GM12878 (cell line): Measurements from ENCODE around the gene CACNA1E. TPM values are rescaled to one million over a fixed set of nuclear protein-coding genes. Genes with fewer than 3 reads are reported as not detected.

Experiments
- ATAC-seq: fragments of 200-7000 bp; cut with Tn5 transposase; 3 replicates; pipeline ENCODE4 v1.9.1; 2020; ENCODE audit warnings: mild to moderate bottlenecking, moderate library complexity
- BruUV-seq: library from RNA; stranded (reverse); fragments of 400-500 nt; replicated peaks from 2 replicates; lab custom pipeline; 2021; lab: Mats Ljungman, UMichigan
- CTCF ChIA-PET: fragments of 300-600 bp; sonication (Branson Sonifier 250); formaldehyde crosslinking; extraction: SDS; loops from one replicate; lab custom pipeline; 2021; ENCODE audit warnings: inconsistent platforms; lab: Yijun Ruan, JAX
- POLR2A ChIA-PET: fragments of 350-600 bp; formaldehyde crosslinking; extraction: SDS; loops from one replicate; lab custom pipeline; 2021; ENCODE audit warnings: inconsistent platforms; lab: Charles Lee
- RAD21 ChIA-PET: fragments of 300-600 bp; sonication (Branson Sonifier 250); formaldehyde crosslinking; loops from one replicate; lab custom pipeline; 2023; ENCODE audit warnings: antibody characterized with exemption; ENCODE audit not compliant: unreplicated experiment; lab: Charles Lee
- SMC1A ChIA-PET: fragments of 300-600 bp; sonication (Branson Sonifier 250); formaldehyde crosslinking; loops from one replicate; lab custom pipeline; 2023; ENCODE audit not compliant: unreplicated experiment, uncharacterized antibody; lab: Charles Lee
- DNase-seq: peaks from one replicate; pipeline ENCODE4 v3.0.0-alpha.2; 2011; ENCODE audit warnings: low read depth, low spot score
- FAIRE-seq: peaks from 3 replicates; lab custom pipeline; 2011; peaks lifted over from hg19 to GRCh38; lab: Jason Lieb, UNC
- H2AFZ ChIP-seq: 2 replicates; pipeline ENCODE4 v1.6.0; 2011; ENCODE audit warnings: low read depth, low read length, control low read depth; ENCODE audit not compliant: control insufficient read depth
- H3K27ac ChIP-seq: 2 replicates; pipeline ENCODE4 v1.5.1; 2011; ENCODE audit warnings: control low read depth; ENCODE audit not compliant: control insufficient read depth, insufficient read depth
- H3K27me3 ChIP-seq, 2 experiments: replicated peaks in 1 of 2; 2 replicates each; pipeline versions ENCODE4 v1.6.0 to v1.6.1; 2011; ENCODE audit warnings: low read length in 1 of 2; ENCODE audit not compliant: control insufficient read depth in 2 of 2, insufficient read depth in 2 of 2
- H3K36me3 ChIP-seq, 2 experiments: 2 replicates each; pipeline ENCODE4 v1.5.1; 2011; ENCODE audit warnings: low read length in 1 of 2; ENCODE audit not compliant: control insufficient read depth in 2 of 2, insufficient read depth in 2 of 2
- H3K4me1 ChIP-seq: 2 replicates; pipeline ENCODE4 v1.6.1; 2011; ENCODE audit warnings: mild to moderate bottlenecking, low read length, moderate library complexity, mixed read lengths; ENCODE audit not compliant: control insufficient read depth, insufficient read depth
- H3K4me2 ChIP-seq: 2 replicates; pipeline ENCODE4 v1.6.0; 2011; ENCODE audit warnings: control low read depth; ENCODE audit not compliant: control insufficient read depth, insufficient read depth
- H3K4me3 ChIP-seq: fragments of 200-600 bp; sonication (generic); 2 replicates; pipeline ENCODE4 v1.5.1; 2016
- H3K79me2 ChIP-seq: 2 replicates; pipeline ENCODE4 v1.6.0; 2011; ENCODE audit warnings: low read length; ENCODE audit not compliant: control insufficient read depth, insufficient read depth
- H3K9ac ChIP-seq: 2 replicates; pipeline ENCODE4 v1.8.0; 2011; ENCODE audit warnings: low read length, control low read depth, mixed read lengths; ENCODE audit not compliant: control insufficient read depth, insufficient read depth
- H3K9me3 ChIP-seq: replicated peaks from 3 replicates; pipeline ENCODE4 v1.5.1; 2011; ENCODE audit warnings: mild to moderate bottlenecking, low read length; ENCODE audit not compliant: control insufficient read depth, insufficient read depth
- H4K20me1 ChIP-seq: 2 replicates; pipeline ENCODE4 v1.6.0; 2011; ENCODE audit not compliant: control insufficient read depth, insufficient read depth
- EP300 ChIP-seq, 2 experiments: fragments of 150-350 bp in 1 of 2; IDR thresholded peaks; 2 replicates each; pipeline ENCODE4 v1.6.1; 2011 to 2012; ENCODE audit warnings: low read depth in 2 of 2, low read length in 2 of 2, borderline replicate concordance in 1 of 2, improper control_type of control experiment in 1 of 2, inconsistent platforms in 1 of 2; ENCODE audit not compliant: control insufficient read depth in 1 of 2
- FOXK2 ChIP-seq: fragments of 450-650 bp; IDR thresholded peaks from 2 replicates; pipeline ENCODE4 v1.6.1; 2017; ENCODE audit warnings: mild to moderate bottlenecking, moderate library complexity
- IRF3 ChIP-seq: fragments of 450-650 bp; IDR thresholded peaks from 2 replicates; pipeline ENCODE4 v1.6.1; 2014; ENCODE audit warnings: mild to moderate bottlenecking
- NFXL1 ChIP-seq: fragments of 450-650 bp; IDR thresholded peaks from 2 replicates; pipeline ENCODE4 v1.6.1; 2017; ENCODE audit warnings: antibody characterized with exemption, mild to moderate bottlenecking, borderline replicate concordance
- RB1 ChIP-seq: fragments of 450-650 bp; formaldehyde crosslinking; IDR thresholded peaks from 2 replicates; pipeline ENCODE4 v1.6.1; 2017; ENCODE audit warnings: mild to moderate bottlenecking, borderline replicate concordance
- SMAD5 ChIP-seq: IDR thresholded peaks from 2 replicates; pipeline ENCODE4 v1.6.1; 2016; ENCODE audit warnings: antibody characterized with exemption, low read depth
- WGBS: methylation state at CpG from one replicate; pipeline ENCODE4 v1.1.6; 2016; ENCODE audit warnings: low lambda C conversion rate; ENCODE audit not compliant: insufficient replicate concordance, insufficient coverage; ENCODE audit errors: missing lambda C conversion rate; 5-methylcytosine and 5-hydroxymethylcytosine counted together
- in situ Hi-C: fragments of 300-500 bp; cut with MboI; formaldehyde crosslinking; loops from 9 replicates; pipeline ENCODE4 v1.14.3; 2018; ENCODE audit warnings: mixed read lengths
- intact Hi-C: fragments of 100-400 bp; cut with micrococcal nuclease; formaldehyde crosslinking; loops from one replicate; pipeline ENCODE4 v1.14.2; 2022; ENCODE audit not compliant: unreplicated experiment
- polyA plus RNA-seq, 11 experiments: library from polyadenylated mRNA; depleted of rRNA in 4 of 11; unstranded in 6 of 11; stranded (reverse) in 5 of 11; fragments of >200 nt; fragmentation: Nextera tagmentation in 4 of 11; fragmentation: Illumina TruSeq in 1 of 11; extraction: Ambion mirVana in 4 of 11; extraction: Trizol in 1 of 11; gene quantifications; 1 replicate in 1 of 11; 2 replicates in 10 of 11; pipeline versions ENCODE4 v1.2.1 to v1.2.3, GENCODE V29; 2011 to 2016; ENCODE audit warnings: inconsistent platforms in 2 of 11, missing spikeins in 2 of 11, low read depth in 1 of 11
- total RNA-seq, 4 experiments: library from RNA; depleted of rRNA in 3 of 4; stranded (reverse); fragments of >200 nt in 3 of 4; fragmentation: Illumina TruSeq in 1 of 4; extraction: Trizol in 1 of 4; gene quantifications; 2 replicates each; pipeline versions ENCODE4 v1.2.1 to v1.2.3, GENCODE V29; 2013 to 2021
- TF ChIP-seq, protein P1 (sequence below): fragments of 450-650 bp; IDR thresholded peaks from 2 replicates; pipeline ENCODE4 v1.6.1; 2017; ENCODE audit warnings: low read depth, mild to moderate bottlenecking, moderate library complexity
- TF ChIP-seq, protein P2 (sequence below): fragments of 150-350 bp; IDR thresholded peaks from 2 replicates; pipeline ENCODE4 v1.6.1; 2014; ENCODE audit warnings: mild to moderate bottlenecking, low read depth, low read length
- TF ChIP-seq, protein P3 (sequence below): IDR thresholded peaks from 2 replicates; pipeline ENCODE4 v1.6.1; 2011; ENCODE audit warnings: borderline replicate concordance, low read depth, mild to moderate bottlenecking, moderate library complexity, low read length; ENCODE audit not compliant: insufficient read depth, poor library complexity, severe bottlenecking
- TF ChIP-seq, protein P4 (sequence below): fragments of 450-650 bp; formaldehyde crosslinking; IDR thresholded peaks from 2 replicates; pipeline ENCODE4 v1.5.0; 2022; ENCODE audit warnings: mild to moderate bottlenecking, missing genetic modification characterization
- TF ChIP-seq, protein P5 (sequence below): IDR thresholded peaks from 2 replicates; pipeline ENCODE4 v1.6.1; 2012; ENCODE audit warnings: low read depth, low read length, improper control_type of control experiment

The CACNA1E gene
- total and polyA plus RNA-seq, 10 of the 15 experiments (the other 5 are each of a cell fraction or from before 2014, with no cell fraction given), result 0.57 to 22.0 (median 8.5) TPM

DNA sequence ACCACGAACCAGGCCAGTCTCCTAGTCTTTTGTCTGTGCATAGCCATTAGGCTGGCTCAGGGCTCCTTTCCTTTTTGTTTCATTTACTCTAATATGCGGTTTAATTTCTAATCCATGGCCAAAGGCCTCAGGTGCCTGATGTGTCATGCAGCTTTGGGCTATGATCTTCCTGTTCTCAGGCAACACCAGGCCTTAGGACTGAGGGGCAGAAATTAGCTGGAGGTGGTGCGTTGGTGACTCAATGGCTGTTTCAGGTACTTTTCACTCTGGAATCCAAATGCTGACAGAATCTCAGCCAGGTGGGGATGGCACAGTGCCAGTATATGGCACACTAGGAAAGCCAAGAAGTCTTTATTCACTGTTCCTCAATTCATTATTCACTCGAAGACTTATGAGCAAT lies 105.3 kb downstream of the CACNA1E start:
- ChIA-PET SMC1A (no interaction called here), RAD21 (interaction anchor here (1.2 kb wide), 2 partner anchors 103 to 110 kb away, joined by 3 to 4 read pairs; no protein-coding TSS in a partner anchor), CTCF (no interaction called here), POLR2A (no interaction called here)
- in situ Hi-C loops (no loop called here), intact Hi-C loops (loop anchor here (5.0 kb wide), 1 partner anchor 106 kb away; the partner anchor contains the start of gene CACNA1E)
- Histone ChIP-seq H3K9ac (no peak overlapping the region), H3K27me3 (no peaks in the 10 kb centered on the region), H3K27ac (no peak overlapping the region), H2AFZ (no peak overlapping the region), H3K4me2 (no peak overlapping the region), H3K4me1 (no peaks in the 10 kb centered on the region), H3K36me3 (peaks cover 0 to 4% of the 10 kb centered on the region in 2 experiments; a peak in 2 of 4 replicates), H4K20me1 (no peaks in the 10 kb centered on the region), H3K4me3 (no peak overlapping the region), H3K79me2 (no peaks in the 10 kb centered on the region), H3K9me3 (no peaks in the 10 kb centered on the region)
- DNase-seq (no peak), FAIRE-seq (no peak), ATAC-seq (no peak)
- WGBS, result 89% methylated on average over 4 of the region's 4 CpGs
- BruUV-seq, result no TSS peak
- no peak for TF ChIP-seq IRF3
- TF ChIP-seq EP300 (IDR thresholded peaks at IDR 0.05; ENCODE audit: borderline replicate concordance in 1 of 2, control insufficient read depth in 1 of 2, low read depth in 2 of 2, low read length in 2 of 2), result no peak
- TF ChIP-seq, protein P1, sequence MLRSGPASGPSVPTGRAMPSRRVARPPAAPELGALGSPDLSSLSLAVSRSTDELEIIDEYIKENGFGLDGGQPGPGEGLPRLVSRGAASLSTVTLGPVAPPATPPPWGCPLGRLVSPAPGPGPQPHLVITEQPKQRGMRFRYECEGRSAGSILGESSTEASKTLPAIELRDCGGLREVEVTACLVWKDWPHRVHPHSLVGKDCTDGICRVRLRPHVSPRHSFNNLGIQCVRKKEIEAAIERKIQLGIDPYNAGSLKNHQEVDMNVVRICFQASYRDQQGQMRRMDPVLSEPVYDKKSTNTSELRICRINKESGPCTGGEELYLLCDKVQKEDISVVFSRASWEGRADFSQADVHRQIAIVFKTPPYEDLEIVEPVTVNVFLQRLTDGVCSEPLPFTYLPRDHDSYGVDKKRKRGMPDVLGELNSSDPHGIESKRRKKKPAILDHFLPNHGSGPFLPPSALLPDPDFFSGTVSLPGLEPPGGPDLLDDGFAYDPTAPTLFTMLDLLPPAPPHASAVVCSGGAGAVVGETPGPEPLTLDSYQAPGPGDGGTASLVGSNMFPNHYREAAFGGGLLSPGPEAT, result no peak
- TF ChIP-seq, protein P2, sequence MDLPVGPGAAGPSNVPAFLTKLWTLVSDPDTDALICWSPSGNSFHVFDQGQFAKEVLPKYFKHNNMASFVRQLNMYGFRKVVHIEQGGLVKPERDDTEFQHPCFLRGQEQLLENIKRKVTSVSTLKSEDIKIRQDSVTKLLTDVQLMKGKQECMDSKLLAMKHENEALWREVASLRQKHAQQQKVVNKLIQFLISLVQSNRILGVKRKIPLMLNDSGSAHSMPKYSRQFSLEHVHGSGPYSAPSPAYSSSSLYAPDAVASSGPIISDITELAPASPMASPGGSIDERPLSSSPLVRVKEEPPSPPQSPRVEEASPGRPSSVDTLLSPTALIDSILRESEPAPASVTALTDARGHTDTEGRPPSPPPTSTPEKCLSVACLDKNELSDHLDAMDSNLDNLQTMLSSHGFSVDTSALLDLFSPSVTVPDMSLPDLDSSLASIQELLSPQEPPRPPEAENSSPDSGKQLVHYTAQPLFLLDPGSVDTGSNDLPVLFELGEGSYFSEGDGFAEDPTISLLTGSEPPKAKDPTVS, result no peak
- TF ChIP-seq, protein P3, sequence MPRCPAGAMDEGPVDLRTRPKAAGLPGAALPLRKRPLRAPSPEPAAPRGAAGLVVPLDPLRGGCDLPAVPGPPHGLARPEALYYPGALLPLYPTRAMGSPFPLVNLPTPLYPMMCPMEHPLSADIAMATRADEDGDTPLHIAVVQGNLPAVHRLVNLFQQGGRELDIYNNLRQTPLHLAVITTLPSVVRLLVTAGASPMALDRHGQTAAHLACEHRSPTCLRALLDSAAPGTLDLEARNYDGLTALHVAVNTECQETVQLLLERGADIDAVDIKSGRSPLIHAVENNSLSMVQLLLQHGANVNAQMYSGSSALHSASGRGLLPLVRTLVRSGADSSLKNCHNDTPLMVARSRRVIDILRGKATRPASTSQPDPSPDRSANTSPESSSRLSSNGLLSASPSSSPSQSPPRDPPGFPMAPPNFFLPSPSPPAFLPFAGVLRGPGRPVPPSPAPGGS, result no peak
- TF ChIP-seq NFXL1, result no peak
- TF ChIP-seq SMAD5, result no peak
- TF ChIP-seq, protein P4, sequence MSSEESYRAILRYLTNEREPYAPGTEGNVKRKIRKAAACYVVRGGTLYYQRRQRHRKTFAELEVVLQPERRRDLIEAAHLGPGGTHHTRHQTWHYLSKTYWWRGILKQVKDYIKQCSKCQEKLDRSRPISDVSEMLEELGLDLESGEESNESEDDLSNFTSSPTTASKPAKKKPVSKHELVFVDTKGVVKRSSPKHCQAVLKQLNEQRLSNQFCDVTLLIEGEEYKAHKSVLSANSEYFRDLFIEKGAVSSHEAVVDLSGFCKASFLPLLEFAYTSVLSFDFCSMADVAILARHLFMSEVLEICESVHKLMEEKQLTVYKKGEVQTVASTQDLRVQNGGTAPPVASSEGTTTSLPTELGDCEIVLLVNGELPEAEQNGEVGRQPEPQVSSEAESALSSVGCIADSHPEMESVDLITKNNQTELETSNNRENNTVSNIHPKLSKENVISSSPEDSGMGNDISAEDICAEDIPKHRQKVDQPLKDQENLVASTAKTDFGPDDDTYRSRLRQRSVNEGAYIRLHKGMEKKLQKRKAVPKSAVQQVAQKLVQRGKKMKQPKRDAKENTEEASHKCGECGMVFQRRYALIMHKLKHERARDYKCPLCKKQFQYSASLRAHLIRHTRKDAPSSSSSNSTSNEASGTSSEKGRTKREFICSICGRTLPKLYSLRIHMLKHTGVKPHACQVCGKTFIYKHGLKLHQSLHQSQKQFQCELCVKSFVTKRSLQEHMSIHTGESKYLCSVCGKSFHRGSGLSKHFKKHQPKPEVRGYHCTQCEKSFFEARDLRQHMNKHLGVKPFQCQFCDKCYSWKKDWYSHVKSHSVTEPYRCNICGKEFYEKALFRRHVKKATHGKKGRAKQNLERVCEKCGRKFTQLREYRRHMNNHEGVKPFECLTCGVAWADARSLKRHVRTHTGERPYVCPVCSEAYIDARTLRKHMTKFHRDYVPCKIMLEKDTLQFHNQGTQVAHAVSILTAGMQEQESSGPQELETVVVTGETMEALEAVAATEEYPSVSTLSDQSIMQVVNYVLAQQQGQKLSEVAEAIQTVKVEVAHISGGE (CRISPR knock-in tag), result no peak
- TF ChIP-seq, protein P5, sequence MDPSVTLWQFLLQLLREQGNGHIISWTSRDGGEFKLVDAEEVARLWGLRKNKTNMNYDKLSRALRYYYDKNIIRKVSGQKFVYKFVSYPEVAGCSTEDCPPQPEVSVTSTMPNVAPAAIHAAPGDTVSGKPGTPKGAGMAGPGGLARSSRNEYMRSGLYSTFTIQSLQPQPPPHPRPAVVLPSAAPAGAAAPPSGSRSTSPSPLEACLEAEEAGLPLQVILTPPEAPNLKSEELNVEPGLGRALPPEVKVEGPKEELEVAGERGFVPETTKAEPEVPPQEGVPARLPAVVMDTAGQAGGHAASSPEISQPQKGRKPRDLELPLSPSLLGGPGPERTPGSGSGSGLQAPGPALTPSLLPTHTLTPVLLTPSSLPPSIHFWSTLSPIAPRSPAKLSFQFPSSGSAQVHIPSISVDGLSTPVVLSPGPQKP, result no peak
- no peak for TF ChIP-seq RB1
- TF ChIP-seq FOXK2, result no peak
